HG02588 (cell line): ENCODE data around the gene BCL2L14.

Experiments used
- ATAC-seq: cut with Tn5 transposase; IDR thresholded peaks from one replicate; pipeline ENCODE4 v1.9.1; 2021; ENCODE audit warnings: mild to moderate bottlenecking, moderate library complexity; ENCODE audit not compliant: unreplicated experiment

Gene BCL2L14

GRCh38 chr12:12070674-12071656 lies at the start of gene BCL2L14:
BCL2L14 (plus strand) TSS chr12:12070939; CDS start chr12:12079306, 8,367 bp downstream.
- peak; percentile 61 for ATAC-seq

DNA sequence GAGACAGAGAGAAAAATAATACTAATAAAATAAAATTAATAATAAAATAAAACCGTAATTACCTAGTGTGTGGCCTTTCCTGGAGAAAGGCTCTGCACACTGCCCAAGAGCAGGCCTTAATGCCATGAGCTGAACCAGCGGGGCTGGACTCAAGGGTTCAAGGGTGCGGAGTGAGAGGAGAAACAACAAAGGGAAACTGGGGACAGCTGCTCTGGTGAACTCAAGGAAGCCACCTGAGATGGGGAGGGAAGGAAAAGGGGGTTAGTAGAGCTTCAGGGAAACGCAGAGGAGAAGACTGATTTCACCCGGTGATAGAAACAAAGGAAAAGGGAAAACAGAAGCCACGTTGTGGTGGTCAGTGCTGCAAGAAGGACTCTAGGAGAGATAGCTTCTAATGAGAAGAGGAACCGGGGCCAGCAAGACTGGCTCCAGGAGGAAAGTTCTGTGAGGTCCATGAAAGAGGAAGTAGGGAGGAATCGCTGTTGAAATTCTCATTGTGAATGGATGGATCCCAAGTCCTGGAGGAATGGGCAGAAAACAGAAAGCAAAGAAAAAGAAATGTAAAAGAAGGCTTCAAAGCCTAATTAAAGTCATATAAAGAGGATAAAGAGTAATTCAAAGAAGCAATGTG lies 48.3 kb upstream of the BCL2L14 start:
- no peak for ATAC-seq

- ATAC-seq, result no peak
Measured at GRCh38 chr12:12023456-12023855, 47.3 kb upstream of the BCL2L14 start.

DNA sequence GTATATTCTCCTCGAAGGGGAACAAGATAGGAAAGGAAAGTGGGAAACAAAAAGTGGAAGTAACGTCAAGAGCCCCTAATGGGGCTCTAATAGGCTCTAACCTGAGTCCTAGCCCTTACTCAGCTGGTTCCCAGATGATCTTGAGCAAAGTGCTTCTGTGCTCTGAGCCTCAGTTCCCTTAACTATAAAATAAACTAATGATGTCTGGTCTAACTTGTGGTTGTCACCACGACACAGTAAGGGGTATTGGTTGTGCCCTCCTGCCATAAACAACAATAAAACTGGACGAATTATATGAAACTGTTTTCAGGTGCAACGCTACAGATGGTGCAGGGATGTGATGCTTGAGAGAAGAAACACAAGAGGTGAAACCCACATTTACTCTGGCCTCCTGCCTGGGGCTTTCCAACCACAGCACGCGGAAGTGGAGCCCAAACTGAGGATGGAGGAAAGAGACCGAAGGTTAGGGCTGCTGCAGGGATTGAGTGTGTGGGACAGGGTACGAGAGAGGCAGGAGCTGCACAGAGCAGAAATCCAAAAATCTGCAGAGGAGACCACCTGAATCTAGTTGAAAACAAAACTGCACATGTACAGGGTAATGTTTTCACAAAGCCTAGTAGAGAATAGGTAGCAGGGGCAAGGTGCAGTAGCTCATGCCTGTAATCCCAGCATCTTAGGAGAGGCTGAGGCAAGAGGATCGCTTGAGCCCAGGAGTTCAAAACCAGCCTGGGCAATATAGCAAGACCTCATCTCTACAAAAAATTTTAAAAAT lies 45.6 kb upstream of the BCL2L14 start:
- peak; percentile 89 for ATAC-seq

DNA sequence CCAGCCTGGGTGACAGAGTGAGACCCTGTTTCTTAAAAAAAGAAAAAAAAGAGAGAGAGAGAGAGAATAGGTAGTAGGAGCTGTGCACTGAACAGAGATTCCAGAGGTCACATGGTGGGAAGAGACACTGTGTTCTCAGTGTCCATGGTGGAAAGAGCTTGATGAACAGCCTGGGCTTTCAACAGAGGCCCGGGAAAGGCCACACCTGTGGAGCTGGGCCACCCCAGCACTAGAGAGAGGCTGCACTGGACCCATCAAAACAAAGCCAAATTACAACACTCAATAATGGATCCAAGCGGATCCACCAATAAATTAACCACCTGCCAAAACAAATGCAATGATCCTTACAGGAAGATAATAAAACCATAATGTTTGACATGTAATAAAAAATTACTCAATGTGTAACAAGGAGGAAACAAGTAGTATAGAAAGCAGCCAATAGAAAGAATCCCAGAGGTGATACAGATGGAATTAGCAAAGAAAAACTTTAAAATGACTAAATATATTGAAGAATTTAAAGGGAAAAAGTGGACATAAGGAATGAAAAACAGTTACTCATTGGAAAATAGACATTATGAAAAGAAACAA lies 44.8 kb upstream of the BCL2L14 start:
- no peak for ATAC-seq

DNA sequence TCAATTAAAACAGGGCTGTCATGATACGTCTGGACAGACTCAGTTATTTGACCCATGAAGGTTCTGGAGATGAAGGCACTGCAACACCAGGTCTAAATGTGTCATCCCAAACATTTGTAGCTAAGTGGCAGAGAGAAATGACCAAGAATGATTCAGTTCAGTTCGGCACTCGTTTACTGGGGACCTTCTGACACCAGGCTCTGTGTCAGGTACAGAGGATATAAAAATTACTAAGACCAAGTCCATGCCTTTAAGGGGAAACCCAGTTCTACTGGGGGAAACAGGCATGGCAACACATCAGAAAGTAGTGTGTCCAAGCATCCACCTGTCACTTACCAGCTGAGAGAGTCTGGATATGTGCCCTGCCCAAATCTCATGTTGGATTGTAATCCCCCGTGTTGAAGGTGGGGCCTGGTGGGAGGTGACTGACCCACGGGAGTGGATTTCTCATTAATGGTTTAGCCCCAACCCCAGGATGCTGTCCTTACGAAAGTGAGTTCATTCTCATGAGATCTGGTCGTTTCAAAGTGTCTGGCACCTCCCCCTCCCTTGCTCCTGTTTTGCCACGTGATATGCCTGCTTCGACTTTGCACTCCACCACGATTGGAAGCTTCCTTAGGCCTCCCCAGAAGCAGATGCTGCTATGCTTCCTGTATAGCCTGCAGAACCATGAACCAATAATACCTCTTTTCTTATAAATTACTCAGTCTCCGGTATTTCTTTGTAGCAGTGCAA lies 41.9 kb upstream of the BCL2L14 start:
- ATAC-seq, result no peak

- no peak for ATAC-seq
Measured at GRCh38 chr12:12029653-12030052, 41.1 kb upstream of the BCL2L14 start.

GRCh38 chr12:12032260-12032791 lies 38.4 kb upstream of the BCL2L14 start:
- no peak for ATAC-seq

DNA sequence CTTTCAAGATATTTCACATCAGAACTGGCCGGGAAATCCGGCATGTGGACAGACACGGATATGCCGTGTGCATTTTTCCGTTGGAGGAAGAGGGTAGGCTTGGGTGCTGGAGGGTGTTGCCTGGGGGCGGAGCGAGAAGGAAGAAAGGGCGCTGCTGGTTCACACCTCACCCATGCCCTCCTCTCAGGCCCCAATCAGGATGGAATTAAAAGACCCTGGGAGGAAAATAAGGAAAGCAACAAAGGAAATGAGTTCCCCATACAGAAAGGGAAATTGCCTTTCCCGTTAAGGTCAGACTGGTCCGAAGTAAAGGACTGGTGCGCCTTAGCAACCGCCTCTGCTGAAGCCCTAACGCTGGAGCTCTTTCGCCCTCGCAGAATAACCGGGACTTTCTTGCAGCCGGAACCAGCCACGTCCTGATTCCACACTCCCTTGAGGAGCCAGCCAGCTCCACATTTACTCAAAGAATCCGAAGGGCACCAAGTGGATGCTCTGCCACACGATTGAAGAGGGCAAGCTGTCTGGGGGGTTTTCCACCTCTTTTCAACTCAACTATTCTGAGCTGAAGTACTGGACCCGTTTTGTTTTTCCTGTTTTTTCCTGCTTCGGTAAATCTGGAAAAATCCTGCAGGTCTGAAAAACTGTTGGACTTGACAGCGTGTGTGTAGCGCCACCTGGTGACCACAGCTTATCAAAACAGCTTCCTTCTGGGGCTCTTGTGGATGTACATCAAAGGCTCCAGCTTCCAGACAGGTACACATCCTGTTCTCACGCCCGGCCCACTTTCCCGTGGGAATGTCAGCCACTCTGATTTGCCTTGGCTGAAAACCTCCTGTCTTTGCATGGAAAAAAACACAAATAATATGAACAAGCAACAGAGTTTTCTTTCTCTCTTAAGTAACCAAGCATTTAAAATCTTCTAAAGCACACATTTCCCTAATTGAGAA lies 37.6 kb upstream of the BCL2L14 start:
- no peak for ATAC-seq

- ATAC-seq, result no peak
Measured at GRCh38 chr12:12033824-12034223, 36.9 kb upstream of the BCL2L14 start.

DNA sequence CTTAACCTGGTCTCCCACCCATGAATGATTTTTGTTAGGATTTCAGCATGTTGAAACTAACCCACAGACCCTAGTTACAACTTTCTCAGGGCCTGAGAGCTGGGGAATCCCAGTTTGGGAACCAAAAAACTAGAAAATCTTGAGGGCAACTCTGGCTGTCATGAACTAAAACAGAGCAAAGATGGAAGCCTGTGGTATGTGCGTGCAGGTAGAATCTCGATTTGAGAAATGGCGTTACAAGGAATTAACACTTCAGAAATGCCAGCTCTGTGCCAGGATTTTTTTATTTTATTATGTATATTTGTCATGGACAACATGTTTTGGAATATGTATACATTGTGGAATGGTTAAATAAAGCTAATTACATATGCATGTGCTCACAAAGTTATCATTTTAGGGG lies 36.4 kb upstream of the BCL2L14 start:
- ATAC-seq, result no peak

- no peak for ATAC-seq
Measured at GRCh38 chr12:12035229-12035628, 35.5 kb upstream of the BCL2L14 start.

GRCh38 chr12:12036901-12037300 lies 33.8 kb upstream of the BCL2L14 start:
- ATAC-seq, result no peak

GRCh38 chr12:12039897-12040296 lies 30.8 kb upstream of the BCL2L14 start:
- no peak for ATAC-seq

- no peak for ATAC-seq
Measured at GRCh38 chr12:12046401-12046800, 24.3 kb upstream of the BCL2L14 start.

GRCh38 chr12:12047682-12048081 lies 23.1 kb upstream of the BCL2L14 start:
- no peak for ATAC-seq

GRCh38 chr12:12048266-12048665 lies 22.5 kb upstream of the BCL2L14 start:
- ATAC-seq, result no peak

DNA sequence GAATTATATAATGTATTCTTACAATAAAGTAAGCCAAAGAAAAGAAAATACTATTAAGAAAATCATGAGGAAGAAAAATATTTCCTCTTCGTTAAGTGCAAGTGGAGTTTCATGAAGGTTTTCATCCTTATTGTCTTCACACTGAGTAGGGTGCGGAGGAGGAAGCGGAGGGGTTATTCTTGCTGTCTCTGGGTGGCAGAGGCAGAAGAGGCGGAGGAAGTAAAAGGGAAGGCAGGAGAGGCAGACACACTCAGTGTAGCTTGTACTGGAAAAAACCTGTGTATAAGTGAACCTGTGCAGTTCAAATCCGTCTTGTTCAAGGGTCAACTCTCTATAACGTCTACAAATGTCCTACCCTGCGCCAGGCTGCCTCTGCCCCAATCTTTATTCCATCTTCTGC lies 22.0 kb upstream of the BCL2L14 start:
- ATAC-seq, result no peak

GRCh38 chr12:12051668-12052067 lies 19.1 kb upstream of the BCL2L14 start:
- no peak for ATAC-seq
